H1 (cell line): Measurements from ENCODE around the gene RGS11. TPM values are rescaled to one million over a fixed set of nuclear protein-coding genes. Genes with fewer than 3 reads are reported as not detected.
"Not testable (repeated sequence)": the region's sequence is repeated elsewhere in the genome, so short reads cannot be mapped to it uniquely, and the experiment has no call there.

Experiments
- CTCF ChIA-PET: fragments of 300-600 bp; sonication (Branson Sonifier 250); formaldehyde crosslinking; loops from one replicate; lab custom pipeline; 2021; ENCODE audit not compliant: partially characterized antibody; lab: Charles Lee
- POLR2A ChIA-PET: fragments of 300-600 bp; sonication (Branson Sonifier 250); formaldehyde crosslinking; loops from one replicate; lab custom pipeline; 2021; ENCODE audit warnings: inconsistent platforms; ENCODE audit not compliant: partially characterized antibody; lab: Charles Lee
- DNase-seq, 2 experiments: peaks; one replicate each; pipeline versions ENCODE4 v3.0.0 to v3.0.0-alpha.2; 2010 to 2022; ENCODE audit warnings: low spot score in 2 of 2, low read depth in 1 of 2, mixed read lengths in 1 of 2
- FAIRE-seq: peaks from 2 replicates; lab custom pipeline; 2011; peaks lifted over from hg19 to GRCh38; lab: Jason Lieb, UNC
- H2AFZ ChIP-seq: 2 replicates; pipeline ENCODE4 v1.8.1; 2012; ENCODE audit warnings: low read length, inconsistent platforms
- H2AK5ac ChIP-seq: 2 replicates; pipeline ENCODE4 v1.6.1; 2013; ENCODE audit warnings: low read depth, low read length
- H2BK120ac ChIP-seq: replicated peaks from 2 replicates; pipeline ENCODE3; 2013; ENCODE audit warnings: low read depth, low read length, inconsistent platforms
- H2BK12ac ChIP-seq: 2 replicates; pipeline ENCODE4 v1.6.1; 2013; ENCODE audit warnings: low read depth, low read length
- H2BK15ac ChIP-seq: 2 replicates; pipeline ENCODE4 v1.6.1; 2013; ENCODE audit warnings: low read length
- H2BK20ac ChIP-seq: 2 replicates; pipeline ENCODE4 v1.6.1; 2013; ENCODE audit warnings: low read length
- H2BK5ac ChIP-seq: 2 replicates; pipeline ENCODE4 v1.6.1; 2013; ENCODE audit warnings: low read depth, low read length
- H3K14ac ChIP-seq: 2 replicates; pipeline ENCODE4 v1.6.1; 2013; ENCODE audit warnings: inconsistent platforms; ENCODE audit not compliant: insufficient read length
- H3K18ac ChIP-seq: 2 replicates; pipeline ENCODE4 v1.6.1; 2013; ENCODE audit warnings: low read length; ENCODE audit errors: extremely low read depth
- H3K23ac ChIP-seq: 2 replicates; pipeline ENCODE4 v1.6.1; 2013; ENCODE audit warnings: inconsistent platforms; ENCODE audit not compliant: insufficient read length
- H3K23me2 ChIP-seq: 2 replicates; pipeline ENCODE4 v1.6.1; 2013; ENCODE audit warnings: low read depth, low read length
- H3K27ac ChIP-seq: 2 replicates; pipeline ENCODE4 v1.6.1; 2011; ENCODE audit warnings: low read depth, low read length, inconsistent platforms
- H3K27me3 ChIP-seq, 4 experiments: replicated peaks in 1 of 4; 1 replicate in 1 of 4; 2 replicates in 3 of 4; pipeline versions ENCODE4 v1.6.1 to v1.8.1; 2011 to 2013; ENCODE audit warnings: low read length in 3 of 4, mild to moderate bottlenecking in 3 of 4, inconsistent platforms in 2 of 4, mixed read lengths in 2 of 4, moderate library complexity in 1 of 4; ENCODE audit not compliant: control insufficient read depth in 3 of 4, insufficient read depth in 3 of 4; ENCODE audit errors: extremely low read depth in 1 of 4
- H3K36me3 ChIP-seq, 4 experiments: 2 replicates each; pipeline versions ENCODE4 v1.6.1 to v1.8.1; 2011 to 2013; ENCODE audit warnings: mild to moderate bottlenecking in 4 of 4, low read length in 3 of 4, moderate library complexity in 2 of 4, control low read depth in 1 of 4, inconsistent platforms in 1 of 4; ENCODE audit not compliant: insufficient read depth in 4 of 4, control insufficient read depth in 2 of 4
- H3K4ac ChIP-seq: replicated peaks from 2 replicates; pipeline ENCODE3; 2013; ENCODE audit warnings: low read length, low read depth, mixed read lengths, inconsistent platforms; ENCODE audit not compliant: insufficient read length
- H3K4me1 ChIP-seq, 4 experiments: replicated peaks in 1 of 4; 1 replicate in 1 of 4; 2 replicates in 3 of 4; pipeline versions ENCODE4 v1.6.1 to v1.8.1; 2011 to 2013; ENCODE audit warnings: low read length in 3 of 4, inconsistent platforms in 2 of 4, mixed read lengths in 1 of 4; ENCODE audit not compliant: insufficient read depth in 4 of 4, control insufficient read depth in 3 of 4
- H3K4me2 ChIP-seq, 2 experiments: 2 replicates each; pipeline versions ENCODE4 v1.6.1 to v1.8.1; 2011 to 2013; ENCODE audit warnings: low read depth in 2 of 2, low read length in 2 of 2, control low read depth in 1 of 2, inconsistent platforms in 1 of 2, mild to moderate bottlenecking in 1 of 2; ENCODE audit not compliant: insufficient read depth in 1 of 2
- H3K4me3 ChIP-seq, 4 experiments: fragments of 200-600, 300-600 bp in 1 of 4; sonication (generic), shearing (Covaris generic), sonication (Bioruptor Twin) in 1 of 4; 2 replicates each; pipeline versions ENCODE4 v1.5.1 to v1.8.1; 2011 to 2016; ENCODE audit warnings: low read length in 4 of 4, low read depth in 3 of 4, control low read depth in 2 of 4, inconsistent platforms in 2 of 4, mild to moderate bottlenecking in 2 of 4, mixed read lengths in 1 of 4, moderate library complexity in 1 of 4; ENCODE audit not compliant: insufficient read depth in 2 of 4; ENCODE audit errors: extremely low read depth in 1 of 4
- H3K56ac ChIP-seq: replicated peaks from 2 replicates; pipeline ENCODE3; 2013; ENCODE audit warnings: low read depth, mild to moderate bottlenecking, mixed read lengths, low read length, inconsistent platforms; ENCODE audit not compliant: insufficient read length
- H3K79me1 ChIP-seq: 2 replicates; pipeline ENCODE4 v1.6.1; 2013; ENCODE audit warnings: low read depth, low read length, control low read depth
- H3K79me2 ChIP-seq, 2 experiments: 2 replicates each; pipeline versions ENCODE4 v1.6.1 to v1.8.1; 2012 to 2013; ENCODE audit warnings: low read length in 2 of 2, mild to moderate bottlenecking in 2 of 2, inconsistent platforms in 1 of 2; ENCODE audit not compliant: insufficient read depth in 2 of 2, control insufficient read depth in 1 of 2
- H3K9ac ChIP-seq, 4 experiments: replicated peaks in 1 of 4; 1 replicate in 1 of 4; 2 replicates in 3 of 4; pipeline versions ENCODE4 v1.6.1 to v1.8.1; 2011 to 2013; ENCODE audit warnings: low read depth in 3 of 4, low read length in 3 of 4, control low read depth in 2 of 4, mild to moderate bottlenecking in 2 of 4, moderate library complexity in 2 of 4, inconsistent platforms in 1 of 4; ENCODE audit errors: extremely low read depth in 1 of 4
- H3K9me3 ChIP-seq, 2 experiments: 2 replicates each; pipeline versions ENCODE4 v1.6.1 to v1.8.1; 2012 to 2013; ENCODE audit warnings: mild to moderate bottlenecking in 2 of 2, moderate library complexity in 2 of 2, control low read depth in 1 of 2, inconsistent platforms in 1 of 2, low read depth in 1 of 2, low read length in 1 of 2, mixed read lengths in 1 of 2; ENCODE audit not compliant: insufficient read depth in 2 of 2
- H4K20me1 ChIP-seq, 2 experiments: replicated peaks in 1 of 2; 2 replicates each; pipeline versions ENCODE3 to v1.8.1; 2011 to 2013; ENCODE audit warnings: inconsistent platforms in 2 of 2, low read length in 2 of 2, mild to moderate bottlenecking in 1 of 2; ENCODE audit not compliant: insufficient read depth in 2 of 2, control insufficient read depth in 1 of 2
- H4K5ac ChIP-seq: 2 replicates; pipeline ENCODE4 v1.6.1; 2013; ENCODE audit warnings: low read length, low read depth, mixed read lengths, inconsistent platforms; ENCODE audit not compliant: insufficient read length
- H4K8ac ChIP-seq: 2 replicates; pipeline ENCODE4 v1.8.0; 2013; ENCODE audit warnings: mild to moderate bottlenecking, moderate library complexity, low read length, inconsistent platforms; ENCODE audit not compliant: insufficient read depth; ENCODE audit errors: extremely low read depth
- H4K91ac ChIP-seq: replicated peaks from 2 replicates; pipeline ENCODE3; 2013; ENCODE audit warnings: low read length, mixed read lengths, inconsistent platforms; ENCODE audit not compliant: insufficient read length
- WGBS, 2 experiments: shearing (Covaris generic) in 1 of 2; methylation state at CpG; one replicate each; pipeline versions ENCODE4 v1.1.6 to v1.1.7; 2013 to 2015; ENCODE audit warnings: low lambda C conversion rate in 2 of 2, mixed read lengths in 2 of 2, inconsistent platforms in 1 of 2, low coverage in 1 of 2, missing lambda C conversion rate in 1 of 2; ENCODE audit not compliant: insufficient replicate concordance in 2 of 2, insufficient coverage in 1 of 2, insufficient read length in 1 of 2; ENCODE audit errors: extremely low coverage in 1 of 2, missing lambda C conversion rate in 1 of 2; 5-methylcytosine and 5-hydroxymethylcytosine counted together
- polyA plus RNA-seq, 7 experiments: library from polyadenylated mRNA; depleted of rRNA in 3 of 7; stranded (reverse) in 5 of 7; unstranded in 2 of 7; fragments of >200 nt in 5 of 7; fragments of 200-250 nt in 2 of 7; gene quantifications; 1 replicate in 5 of 7; 2 replicates in 1 of 7; 4 replicates in 1 of 7; pipeline versions ENCODE4 v1.2.1 to v1.2.3, GENCODE V29; 2011 to 2013; ENCODE audit warnings: missing spikeins in 2 of 7, mixed read lengths in 2 of 7
- total RNA-seq: library from RNA; stranded (reverse); fragmentation: NEBNext Ultra II Directional; extraction: Animal tissue kit (Norgen Biotek cat#: 25700); gene quantifications from 2 replicates; pipeline ENCODE4 v1.2.1, GENCODE V29; 2021

RGS11 gene
- total and polyA plus RNA-seq, 2 of the 8 experiments (the other 6 are each of a cell fraction or from before 2014, with no cell fraction given) = 0.84 to 1.2 TPM

GRCh38 chr16:230351-230750 lies 45.4 kb downstream of the RGS11 start:
- not testable (repeated sequence) for H3K9me3 ChIP-seq, H4K5ac ChIP-seq, H2BK5ac ChIP-seq, H3K27me3 ChIP-seq, H3K4me2 ChIP-seq, H4K8ac ChIP-seq, H3K14ac ChIP-seq, H2BK12ac ChIP-seq, H3K4ac ChIP-seq, H3K4me3 ChIP-seq, H2AK5ac ChIP-seq, H2BK120ac ChIP-seq, FAIRE-seq, H3K56ac ChIP-seq, H2AFZ ChIP-seq, H2BK20ac ChIP-seq, DNase-seq, H4K91ac ChIP-seq, H3K27ac ChIP-seq, H3K79me1 ChIP-seq, H2BK15ac ChIP-seq, H3K4me1 ChIP-seq, H3K18ac ChIP-seq, H3K23ac ChIP-seq, H3K9ac ChIP-seq, H3K23me2 ChIP-seq
- POLR2A ChIA-PET = interaction anchor here (1.3 to 16.8 kb wide), 8 partner anchors 9 to 132 kb away, joined by 4 to 348 read pairs (median 8); no protein-coding TSS in a partner anchor
- H3K79me2 ChIP-seq = peaks cover 20 to 34% of the 10 kb centered on the region in 2 experiments
- H3K36me3 ChIP-seq = peaks cover 11 to 28% (median 19%) of the 10 kb centered on the region in 4 experiments
- H4K20me1 ChIP-seq = peaks cover 6 to 13% of the 10 kb centered on the region in 2 experiments
- WGBS, 2 experiments = 96% methylated on average over 16 of the region's 18 CpGs; no CpG with 5 or more reads in 1 of the 2 experiments
- CTCF ChIA-PET = interaction anchor here (0.6 to 1.3 kb wide), 2 partner anchors 98 to 164 kb away, joined by 3 read pairs; no protein-coding TSS in a partner anchor
